ENCODE results near the gene PEX6.
"Not testable (repeated sequence)": the region's sequence is repeated elsewhere in the genome, so short reads cannot be mapped to it uniquely, and the experiment has no call there.

Gene PEX6

GRCh38 chr6:42978839-42979522 is at the start of gene PEX6:
Gene PEX6, minus strand, starts transcription at chr6:42979181. Its CDS starts 31 bp downstream, at chr6:42979150.
- peak; percentile 70 for DNase-seq

DNA sequence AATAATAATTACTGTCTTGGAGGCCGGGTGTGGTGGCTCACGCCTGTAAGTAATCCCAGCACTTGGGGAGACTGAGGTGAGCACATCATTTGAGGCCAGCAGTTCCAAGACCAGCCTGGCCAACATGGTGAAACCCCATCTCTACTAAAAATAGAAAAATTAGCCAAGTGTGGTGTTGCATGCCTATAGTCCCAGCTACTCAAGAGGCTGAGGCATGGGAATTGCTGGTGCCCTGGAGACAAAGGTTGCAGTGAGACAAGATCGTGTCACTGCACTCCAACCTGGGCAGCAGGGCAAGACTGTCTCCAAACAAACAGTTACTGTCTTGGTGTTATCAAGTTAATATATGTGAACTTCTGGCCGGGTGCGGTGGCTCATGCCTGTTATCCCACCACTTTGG is 47.4 kb upstream of the PEX6 start:
- no peak for DNase-seq

GRCh38 chr6:43024436-43024835 is 45.5 kb upstream of the PEX6 start:
- no peak for DNase-seq

DNA sequence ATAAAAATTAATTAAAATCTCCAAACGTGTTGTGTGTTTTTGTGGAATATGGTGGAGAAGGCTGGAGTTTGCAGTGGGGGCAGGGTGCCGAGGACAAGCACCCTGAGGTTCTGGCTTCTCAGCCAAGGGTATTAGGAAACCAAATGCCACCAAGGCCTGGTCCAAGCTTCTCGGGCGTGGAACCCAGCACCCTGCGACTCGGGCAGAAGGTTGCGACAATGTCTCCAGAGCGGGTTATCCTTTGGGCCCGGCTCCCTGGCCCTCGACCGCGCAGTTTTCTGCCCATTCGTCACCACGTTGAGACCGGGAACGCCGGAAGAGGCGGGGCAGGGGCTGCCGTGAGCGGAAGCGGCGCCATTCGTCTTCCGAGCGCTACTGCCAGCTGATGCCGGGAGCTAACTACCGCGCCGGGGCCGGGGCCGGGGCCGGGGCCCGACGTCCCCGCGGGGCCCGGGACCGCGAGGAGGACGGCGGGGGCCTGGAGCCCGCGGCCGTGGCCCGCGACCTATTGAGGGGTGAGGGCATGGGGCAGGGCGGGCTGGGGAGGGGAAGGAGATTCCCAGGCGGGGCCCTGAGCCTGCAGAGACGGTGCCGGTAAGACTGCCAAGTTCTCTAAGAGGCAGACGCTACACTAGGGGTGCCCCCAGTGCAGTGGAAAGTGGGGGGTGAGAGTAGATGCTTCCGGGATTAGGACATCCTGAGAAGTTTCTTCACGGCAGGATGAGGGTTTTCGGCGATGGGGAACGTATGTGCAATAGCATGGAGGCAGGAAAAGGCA is 42.5 kb upstream of the PEX6 start, which contains the start of gene RRP36:
Gene RRP36, plus strand, starts transcription at position 354 of the 778 bp plus-strand sequence. Its CDS starts 32 bp downstream, at position 386.
- DNase-seq: peak; percentile 67

GRCh38 chr6:43020847-43021246 is 41.9 kb upstream of the PEX6 start:
- DNase-seq: no peak

DNA sequence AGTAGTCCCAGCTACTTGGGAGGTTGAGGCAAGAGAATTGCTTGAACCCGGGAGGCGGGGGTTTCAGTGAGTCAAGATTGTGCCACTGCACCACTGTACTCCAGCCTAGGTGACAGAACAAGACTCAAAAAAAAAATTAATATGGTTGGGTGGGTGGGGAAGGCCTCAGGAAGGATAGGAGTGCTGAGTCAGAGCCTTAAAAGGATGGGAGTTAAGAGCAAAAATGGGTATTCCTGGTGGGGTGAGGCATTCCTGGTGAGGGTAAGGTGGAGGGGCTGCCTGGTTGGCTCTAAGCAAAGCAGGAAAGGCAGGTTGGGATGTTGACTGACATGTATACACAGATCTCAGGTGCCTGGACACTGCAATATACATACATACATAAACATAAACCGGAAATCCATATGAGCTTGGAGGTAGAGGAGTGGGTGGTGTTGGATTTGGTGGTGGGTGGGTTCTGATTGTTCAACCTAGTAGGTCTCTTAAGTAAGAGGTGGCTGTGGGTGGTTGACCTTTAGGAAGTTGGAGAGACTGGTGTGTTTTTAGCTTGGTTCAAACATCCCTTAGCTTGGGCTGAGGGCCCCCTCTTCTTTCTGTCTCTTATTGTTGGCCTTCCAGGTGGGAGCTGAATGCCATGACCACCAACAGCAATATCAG is 41.2 kb upstream of the PEX6 start:
- no peak for DNase-seq

DNA sequence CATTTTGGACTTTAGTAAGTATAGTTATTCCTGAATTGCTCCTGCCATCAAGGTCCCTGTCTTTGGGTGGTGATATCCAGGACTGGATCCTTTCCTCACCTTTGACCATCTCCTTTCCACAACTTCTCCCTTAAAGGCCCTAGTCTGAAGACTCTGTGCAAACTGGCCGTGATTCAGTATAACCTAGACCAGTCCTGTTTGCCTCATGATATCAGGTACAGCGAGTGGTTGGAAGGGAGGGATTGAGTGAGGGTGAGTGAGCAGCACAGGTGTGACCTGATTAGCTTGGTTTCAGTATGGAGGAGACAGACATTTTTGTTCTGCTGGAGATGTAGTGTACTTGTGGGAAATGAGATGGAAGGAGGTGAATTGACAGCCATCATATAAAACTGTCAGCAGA is 40.2 kb upstream of the PEX6 start:
- no peak for DNase-seq

DNA sequence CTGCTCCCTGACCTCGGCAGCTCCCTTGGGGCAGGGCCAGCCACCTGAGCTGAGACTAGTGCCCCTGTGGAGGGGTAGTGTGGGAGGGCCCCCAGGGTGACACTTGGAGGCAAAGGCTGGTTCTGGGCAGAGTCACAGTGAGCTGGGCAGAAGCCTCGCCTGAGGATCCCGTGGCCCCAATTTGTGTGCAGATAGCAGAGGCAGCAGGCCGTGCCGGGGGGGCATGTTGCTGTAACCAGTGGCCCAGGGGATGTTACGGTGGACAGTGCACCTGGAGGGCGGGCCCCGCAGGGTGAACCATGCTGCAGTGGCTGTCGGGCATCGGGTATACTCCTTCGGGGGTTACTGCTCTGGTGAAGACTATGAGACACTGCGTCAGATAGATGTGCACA is 38.0 kb upstream of the PEX6 start:
- no peak for DNase-seq

DNA sequence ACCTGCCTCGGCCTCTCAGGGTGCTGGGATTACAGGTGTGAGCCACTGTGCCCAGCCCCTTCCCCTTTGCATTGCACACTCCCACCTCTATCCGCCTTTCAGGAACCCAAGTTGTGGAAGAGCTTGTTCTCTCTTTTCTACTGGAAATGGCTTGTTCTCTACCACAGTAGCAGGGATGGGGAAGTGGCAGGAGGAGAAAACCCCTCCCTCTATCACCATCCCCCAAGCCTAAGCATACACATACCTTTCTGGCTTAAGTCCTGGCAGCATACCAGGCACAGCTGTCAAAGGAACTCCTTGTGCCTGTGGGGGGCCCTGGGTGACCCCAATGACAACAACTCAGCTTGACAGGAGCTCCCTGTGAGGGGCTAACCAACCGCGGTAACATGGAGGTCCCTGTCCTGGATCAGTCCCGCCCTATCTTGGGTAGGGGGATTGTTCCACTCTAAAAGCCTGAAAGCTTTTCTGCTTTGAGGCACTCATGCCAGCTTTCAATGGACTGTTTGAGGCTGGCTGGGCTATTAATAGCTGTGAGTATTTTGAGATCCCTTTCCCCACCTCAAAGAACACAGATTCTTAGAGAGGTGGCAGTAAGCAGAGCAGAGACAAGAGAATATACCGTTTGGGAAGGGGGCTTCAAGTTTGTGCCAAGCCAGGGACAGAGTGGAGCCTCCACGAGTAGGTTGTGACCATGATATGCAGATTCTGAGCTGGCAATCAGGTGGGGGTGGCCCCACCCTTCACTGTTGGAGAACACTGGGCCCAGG is 37.4 kb upstream of the PEX6 start:
- DNase-seq: no peak

GRCh38 chr6:43014434-43014909 is 35.5 kb upstream of the PEX6 start:
- DNase-seq: peak; percentile 25

GRCh38 chr6:43013843-43014433 is 35.0 kb upstream of the PEX6 start, which contains the start of the genes KLHDC3 and MEA1:
Gene KLHDC3, plus strand, starts transcription at chr6:43014249. Its CDS starts 2,944 bp downstream, at chr6:43017193.
Gene MEA1, minus strand, starts transcription at chr6:43013946. Its CDS starts 133 bp downstream, at chr6:43013813.
- DNase-seq: peak; percentile 100

DNA sequence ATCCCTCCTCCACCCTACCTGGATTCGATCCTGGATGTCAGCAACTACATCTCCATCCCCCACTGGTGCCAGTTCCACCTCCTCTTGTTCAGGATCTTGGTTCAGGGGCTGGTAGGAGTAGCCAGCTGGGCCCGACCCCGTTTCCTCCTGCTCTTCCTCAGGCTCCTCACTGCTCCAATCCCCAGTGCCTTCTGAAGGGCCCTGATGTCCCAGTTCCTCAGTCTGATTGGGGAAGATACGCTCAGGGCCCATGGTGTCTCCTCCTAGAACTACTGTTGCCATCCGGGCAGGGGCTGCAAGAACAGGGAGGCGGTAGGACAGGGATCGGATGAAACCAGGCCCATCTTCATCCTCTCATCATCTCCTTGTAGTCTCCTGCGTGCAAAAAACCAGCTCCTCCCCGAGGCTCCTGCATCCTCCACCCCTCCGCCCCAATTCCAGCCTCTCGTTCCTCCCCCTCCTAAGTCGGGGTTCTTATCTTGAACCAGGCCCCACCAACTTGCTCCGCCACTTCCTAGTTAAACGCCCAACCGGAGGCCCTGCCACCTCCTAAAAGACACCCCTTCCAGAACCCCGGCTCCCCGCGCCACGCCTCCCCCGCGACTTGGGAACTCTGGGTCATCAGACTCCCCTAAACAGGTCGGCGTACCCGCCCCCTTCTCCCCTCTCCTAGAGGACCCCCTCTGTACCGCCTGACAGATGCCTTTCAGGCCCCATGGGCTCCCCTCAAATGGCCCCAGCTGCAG is 34.3 kb upstream of the PEX6 start:
- DNase-seq: no peak

DNA sequence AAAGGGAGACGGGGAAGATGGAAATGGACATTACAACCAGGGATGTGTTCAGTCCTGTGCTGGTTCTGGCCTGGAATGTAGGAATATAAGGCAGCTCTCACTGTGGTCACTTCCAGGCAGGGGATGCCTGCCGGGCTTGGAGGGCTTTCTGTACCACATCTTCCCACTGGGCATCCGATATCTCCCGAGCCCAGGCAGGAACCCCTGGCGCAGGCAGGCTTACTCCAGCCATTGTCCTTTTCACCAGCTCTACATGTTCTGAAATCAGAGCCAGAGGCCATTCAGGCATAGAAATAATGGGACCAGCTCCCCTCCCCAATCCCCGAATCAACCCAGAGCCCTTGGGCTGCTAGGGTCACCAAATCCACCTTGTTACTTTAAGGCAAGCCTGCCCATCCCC is 33.4 kb upstream of the PEX6 start:
- no peak for DNase-seq

- DNase-seq: no peak
These were observed 32.2 kb upstream of the PEX6 start for GRCh38 chr6:43011207-43011606.

GRCh38 chr6:43009124-43009523 is 30.1 kb upstream of the PEX6 start:
- DNase-seq: peak; percentile 53

- DNase-seq: no peak
These were observed 28.1 kb upstream of the PEX6 start for GRCh38 chr6:43007126-43007525.

GRCh38 chr6:43006251-43006650 is 27.3 kb upstream of the PEX6 start:
- DNase-seq: no peak

DNA sequence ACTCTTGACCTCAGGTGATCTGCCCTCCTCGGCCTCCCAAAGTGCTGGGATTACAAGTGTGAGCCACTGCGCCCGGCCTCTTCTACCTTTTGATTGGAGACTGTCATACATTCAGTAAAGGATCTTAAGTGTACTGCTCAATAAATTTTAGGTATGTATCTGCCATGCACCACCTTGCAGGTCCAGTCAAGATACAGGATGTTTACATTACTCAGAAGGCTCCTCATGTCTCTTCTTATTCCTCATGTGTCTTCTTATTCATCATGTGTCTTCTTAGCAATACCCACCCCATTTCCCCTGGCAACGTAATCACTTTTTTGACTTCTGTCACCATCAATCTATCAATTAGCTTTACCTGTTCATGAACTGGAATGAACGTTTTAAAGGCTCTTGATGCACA is 26.9 kb upstream of the PEX6 start:
- no peak for DNase-seq

- no peak for DNase-seq
These were observed 22.9 kb upstream of the PEX6 start for GRCh38 chr6:43001843-43002242.

- not testable (repeated sequence) for DNase-seq
These were observed 19.2 kb upstream of the PEX6 start for GRCh38 chr6:42998205-42998604.

DNA sequence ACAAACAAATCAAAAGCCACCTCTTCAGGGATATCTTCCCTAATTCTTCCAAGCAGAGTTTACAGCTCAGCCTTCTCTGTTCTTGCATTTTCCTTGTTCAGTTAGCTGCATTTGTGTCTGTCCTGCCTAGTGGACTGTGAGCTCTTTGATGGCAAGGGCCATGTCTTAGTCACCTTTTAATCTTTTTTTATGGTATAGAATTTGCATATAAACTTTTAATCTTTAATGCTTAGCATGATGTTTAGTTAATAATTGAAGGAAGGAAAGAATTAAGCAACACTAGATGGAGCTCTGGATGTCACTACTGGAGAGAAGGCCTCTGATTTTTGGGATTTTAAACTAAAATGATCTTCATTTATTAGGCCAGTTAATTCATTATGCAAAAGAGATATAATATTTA is 17.5 kb upstream of the PEX6 start:
- no peak for DNase-seq

DNA sequence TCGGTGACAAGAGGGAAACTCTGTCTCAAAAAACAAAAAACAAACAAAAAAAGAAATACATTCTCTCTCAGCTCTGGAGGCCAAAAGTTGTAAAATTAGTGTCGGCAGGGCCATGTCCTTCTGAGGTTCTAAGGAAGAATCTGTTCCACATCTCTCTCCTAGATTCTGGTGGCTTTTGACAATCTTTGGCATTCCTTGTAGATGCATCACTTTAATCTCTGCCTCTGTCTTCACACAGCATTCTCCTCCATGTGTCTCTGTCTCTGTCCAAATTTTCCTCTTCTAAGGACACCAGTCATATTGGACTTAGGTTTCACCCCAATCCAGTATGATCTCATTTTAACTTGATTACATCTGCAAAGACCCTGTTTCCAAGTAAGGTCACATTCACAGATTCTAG is 14.5 kb upstream of the PEX6 start:
- DNase-seq: no peak

Data from SHP77 treated with DMSO at 0.1 percent for 48 hours (cell line).